Right cardiac atrium (tissue), 5 donors: ENCODE measurements around the gene ZNF787. TPM values are rescaled to one million over a fixed set of nuclear protein-coding genes. Genes with fewer than 3 reads are reported as not detected.

ENCODE experiments used
- ATAC-seq, 2 donors: fragments of 200-7000 bp; cut with Tn5 transposase; one replicate each; pipeline versions ENCODE4 v1.8.0 to v1.9.1; 2020; ENCODE audit warnings: moderate library complexity in 2 of 2, mild to moderate bottlenecking in 1 of 2
- DNase-seq, 3 donors: peaks; one replicate each; pipeline ENCODE4 v3.0.0-alpha.2; 2020
- H3K27ac ChIP-seq: one replicate; pipeline ENCODE4 v1.5.1; 2013; ENCODE audit warnings: mild to moderate bottlenecking, low read length, control low read depth, moderate library complexity
- H3K27me3 ChIP-seq: one replicate; pipeline ENCODE4 v1.6.1; 2013; ENCODE audit not compliant: control insufficient read depth, insufficient read depth
- H3K4me1 ChIP-seq: one replicate; pipeline ENCODE4 v1.6.1; 2013; ENCODE audit warnings: low read length; ENCODE audit not compliant: control insufficient read depth, insufficient read depth
- H3K4me3 ChIP-seq: one replicate; pipeline ENCODE4 v1.5.1; 2013; ENCODE audit warnings: low read length, control low read depth
- H3K9me3 ChIP-seq: one replicate; pipeline ENCODE4 v1.6.1; 2013; ENCODE audit warnings: low read length; ENCODE audit not compliant: control insufficient read depth
- WGBS: extraction: QIAGEN DNeasy Blood & Tissue Kit; methylation state at CpG from one replicate; pipeline ENCODE4 v1.1.7; 2013; 5-methylcytosine and 5-hydroxymethylcytosine counted together
- intact Hi-C, 4 donors: fragments of 100-400 bp; cut with DNase I; formaldehyde crosslinking; loops; one replicate each; pipeline versions ENCODE4 v1.11.0 to v1.14.0; 2022 to 2023
- polyA plus RNA-seq: library from polyadenylated mRNA; stranded (reverse); fragments of 200-250 nt; gene quantifications from one replicate; pipeline ENCODE4 v1.2.3, GENCODE V29; 2013
- total RNA-seq, 4 donors: library from RNA; stranded (reverse); fragmentation: NEBNext Ultra II Directional; extraction: Animal tissue kit (Norgen Biotek cat#: 25700); gene quantifications; one replicate each; pipeline ENCODE4 v1.2.1, GENCODE V29; 2021
- donor health status: healthy with polysubstance abuse.
- donor health status: DM: no; HTN: yes; CAD: no.
- donor health status: DM: no; HTN: no; CAD: no.
- donor health status: DM: no; HTN: yes; CAD: no; lungs with severe emphysema.
- donor health status: DM: yes; HTN: yes; CAD: no.

The ZNF787 gene
- total and polyA plus RNA-seq, 5 donors: 22.0 to 29.2 (median 25.4) TPM

DNA sequence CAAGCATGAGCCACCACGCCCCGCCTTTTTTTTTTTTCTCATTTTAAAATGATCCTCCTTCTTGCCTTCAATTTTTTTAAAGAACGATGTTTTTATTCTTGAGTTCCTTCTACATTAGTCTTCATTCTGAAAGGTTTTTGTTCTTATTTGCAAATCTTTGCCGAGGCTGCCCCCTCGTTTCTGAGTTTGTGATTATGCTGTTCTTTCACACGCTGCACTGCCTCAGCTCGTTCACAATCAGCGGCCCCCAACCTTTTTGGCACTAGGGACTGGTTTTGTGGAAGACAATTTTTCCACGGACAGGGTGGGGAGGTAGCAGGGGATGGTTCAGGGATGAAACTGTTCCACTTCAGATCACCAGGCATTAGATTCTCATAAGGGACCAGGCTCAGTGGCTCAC, 26.6 kb downstream of the ZNF787 start:
- Histone ChIP-seq H3K4me3 (no peak overlapping the region), H3K27me3 (no peaks in the 10 kb centered on the region), H3K4me1 (peaks cover 8% of the 10 kb centered on the region), H3K9me3 (no peaks in the 10 kb centered on the region), H3K27ac (no peak overlapping the region)
- 81% methylated on average over 9 of the region's 9 CpGs for whole genome bisulfite sequencing
- no peak for ATAC-seq
- no peak for DNase-seq
- intact Hi-C loops: no loop called here

DNA sequence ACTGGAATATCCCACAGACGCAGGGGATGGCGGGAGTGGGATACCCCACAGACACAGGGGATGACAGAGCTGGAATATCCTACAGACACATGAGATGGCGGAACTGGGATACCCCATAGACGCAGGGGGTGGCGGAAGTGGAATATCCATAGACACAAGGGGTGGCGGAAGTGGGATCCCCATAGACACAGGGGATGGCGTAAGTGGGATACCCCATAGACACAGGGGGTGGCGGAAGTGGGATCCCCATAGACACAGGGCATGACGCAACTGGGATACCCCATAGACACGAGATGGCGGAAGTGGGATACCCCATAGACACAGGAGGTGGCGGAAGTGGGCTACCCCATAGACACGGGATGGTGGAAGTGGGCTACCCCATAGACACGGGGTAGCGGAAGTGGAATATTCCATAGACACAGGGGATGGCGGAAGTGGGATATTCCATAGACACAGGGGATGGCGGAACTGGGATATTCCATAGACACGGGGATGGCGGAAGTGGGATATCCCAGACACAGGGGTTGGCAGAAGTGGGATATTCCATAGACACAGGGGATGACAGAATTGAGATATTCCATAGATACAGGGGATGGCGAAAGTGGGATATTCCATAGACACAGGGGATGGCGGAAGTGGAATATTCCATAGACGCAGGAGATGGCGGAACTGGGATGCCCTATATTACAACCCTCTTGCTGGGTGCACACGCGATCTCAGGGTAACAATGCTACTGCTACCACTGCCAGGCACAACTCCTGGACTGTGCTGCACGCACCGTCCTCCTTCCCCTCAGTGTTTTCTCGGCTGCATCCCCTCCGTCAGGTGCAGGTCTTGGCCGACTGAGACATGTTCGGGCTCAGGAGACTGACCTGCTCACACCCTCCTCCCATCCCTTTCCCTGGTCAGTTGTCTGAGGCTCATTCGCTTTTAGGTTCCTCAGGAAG, 28.1 kb downstream of the ZNF787 start:
- Histone ChIP-seq H3K27me3 (no peaks in the 10 kb centered on the region), H3K9me3 (no peaks in the 10 kb centered on the region), H3K4me3 (no peak overlapping the region), H3K4me1 (peaks cover 8% of the 10 kb centered on the region), H3K27ac (no peak overlapping the region)
- 98% methylated on average over 32 of the region's 32 CpGs for WGBS
- intact Hi-C loops: no loop called here
- DNase-seq: peak in 1 of 3 donors; percentile 4
- no peak for ATAC-seq

DNA sequence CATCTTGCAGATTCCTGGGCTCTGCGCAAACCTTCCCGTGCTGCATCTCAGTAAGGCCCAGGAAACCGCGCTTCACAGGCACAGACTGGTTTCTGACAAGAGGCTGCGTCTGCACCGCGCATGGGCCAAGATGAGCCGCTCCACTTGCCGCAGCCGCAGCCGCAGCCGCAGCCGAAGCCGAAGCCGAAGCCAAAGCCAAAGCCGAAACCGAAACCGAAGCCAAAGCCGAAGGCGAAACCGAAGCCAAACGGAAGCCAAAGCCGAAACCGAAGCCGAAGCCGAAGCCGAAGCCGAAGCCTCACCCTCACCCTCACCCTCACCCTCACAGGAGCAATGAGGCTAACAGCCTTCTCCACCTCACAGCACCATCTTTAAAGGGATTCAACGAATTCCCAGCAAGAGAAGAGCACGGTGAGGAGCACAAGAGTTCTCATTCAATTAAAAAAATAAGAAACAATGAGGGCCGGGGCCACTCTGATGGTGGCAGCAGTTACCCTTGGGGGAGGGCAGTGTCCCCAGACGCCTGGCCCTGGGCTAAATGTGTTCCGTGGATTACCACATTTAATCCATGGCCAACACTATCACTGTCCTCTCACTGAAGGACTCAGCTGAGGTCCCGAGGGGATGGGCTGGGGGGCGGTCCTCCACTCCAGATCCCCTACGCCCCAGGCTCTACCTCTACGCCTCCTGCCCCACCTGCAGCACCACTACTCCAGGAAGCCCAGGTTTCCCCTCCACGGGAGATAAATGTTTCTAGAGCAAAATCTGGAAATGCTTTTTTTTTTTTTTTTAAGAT, 29.1 kb downstream of the ZNF787 start:
- DNase-seq (peak in 2 of 3 donors; percentile 7 to 39), ATAC-seq (no peak)
- 82% methylated on average over 38 of the region's 38 CpGs for WGBS
- Histone ChIP-seq H3K27ac (no peak overlapping the region), H3K4me1 (peaks cover 7% of the 10 kb centered on the region), H3K4me3 (no peak overlapping the region), H3K9me3 (no peaks in the 10 kb centered on the region), H3K27me3 (no peaks in the 10 kb centered on the region)
- intact Hi-C loops: no loop called here

DNA sequence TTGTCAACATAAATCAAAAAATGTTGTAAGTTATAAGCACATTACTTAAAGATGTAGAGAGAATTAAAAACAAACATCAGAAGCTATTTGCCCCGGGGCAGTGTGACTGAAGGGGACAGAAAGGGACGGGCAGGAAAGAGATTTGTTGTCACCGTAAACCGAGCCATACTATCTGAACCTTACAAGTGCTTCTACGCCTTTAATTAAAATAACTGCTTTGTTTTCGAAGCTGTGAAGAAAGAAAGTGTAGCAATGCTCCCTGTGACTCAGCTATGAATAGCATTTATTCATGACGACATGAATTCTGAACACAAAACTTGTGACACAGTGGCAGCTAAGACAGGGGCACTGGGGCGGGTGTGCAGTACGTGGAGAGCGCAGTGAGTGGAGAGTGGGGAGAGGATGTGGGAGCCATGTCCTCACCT, 30.0 kb downstream of the ZNF787 start:
- intact Hi-C loops: no loop called here
- ATAC-seq: peak; percentile 27 to 42
- Histone ChIP-seq H3K27me3 (no peaks in the 10 kb centered on the region), H3K27ac (peak overlapping the region; percentile 71), H3K4me1 (peaks cover 3% of the 10 kb centered on the region), H3K4me3 (no peak overlapping the region), H3K9me3 (no peaks in the 10 kb centered on the region)
- peak in 1 of 3 donors; percentile 53 for DNase-seq
- WGBS: 57% methylated on average over 10 of the region's 10 CpGs

DNA sequence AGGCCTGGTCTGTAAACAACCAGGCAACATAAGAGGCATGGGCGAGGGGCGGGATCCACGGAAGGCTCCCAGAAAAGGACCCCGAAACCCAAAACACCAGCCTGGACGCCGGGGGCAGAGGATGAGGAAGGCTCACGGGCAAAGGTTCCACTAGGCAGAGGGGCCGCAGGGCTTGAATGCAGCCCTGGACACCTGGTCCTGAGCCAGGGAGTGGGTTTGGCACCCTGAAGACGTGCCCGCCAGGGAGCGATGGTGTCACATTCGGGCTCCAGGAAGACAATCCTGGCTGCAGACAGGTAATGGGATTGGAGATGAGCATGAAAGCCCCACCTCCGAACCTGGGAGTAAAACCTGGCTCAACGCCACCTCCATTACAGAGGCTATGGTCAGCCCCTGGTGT, 31.8 kb downstream of the ZNF787 start:
- H3K9me3 ChIP-seq: no peaks in the 10 kb centered on the region
- H3K27me3 ChIP-seq: no peaks in the 10 kb centered on the region
- H3K4me3 ChIP-seq: no peak overlapping the region
- WGBS: 83% methylated on average over 14 of the region's 14 CpGs
- peaks cover 3% of the 10 kb centered on the region for H3K4me1 ChIP-seq
- H3K27ac ChIP-seq: no peak overlapping the region
- ATAC-seq: no peak
- DNase-seq: no peak
- intact Hi-C loops: no loop called here

DNA sequence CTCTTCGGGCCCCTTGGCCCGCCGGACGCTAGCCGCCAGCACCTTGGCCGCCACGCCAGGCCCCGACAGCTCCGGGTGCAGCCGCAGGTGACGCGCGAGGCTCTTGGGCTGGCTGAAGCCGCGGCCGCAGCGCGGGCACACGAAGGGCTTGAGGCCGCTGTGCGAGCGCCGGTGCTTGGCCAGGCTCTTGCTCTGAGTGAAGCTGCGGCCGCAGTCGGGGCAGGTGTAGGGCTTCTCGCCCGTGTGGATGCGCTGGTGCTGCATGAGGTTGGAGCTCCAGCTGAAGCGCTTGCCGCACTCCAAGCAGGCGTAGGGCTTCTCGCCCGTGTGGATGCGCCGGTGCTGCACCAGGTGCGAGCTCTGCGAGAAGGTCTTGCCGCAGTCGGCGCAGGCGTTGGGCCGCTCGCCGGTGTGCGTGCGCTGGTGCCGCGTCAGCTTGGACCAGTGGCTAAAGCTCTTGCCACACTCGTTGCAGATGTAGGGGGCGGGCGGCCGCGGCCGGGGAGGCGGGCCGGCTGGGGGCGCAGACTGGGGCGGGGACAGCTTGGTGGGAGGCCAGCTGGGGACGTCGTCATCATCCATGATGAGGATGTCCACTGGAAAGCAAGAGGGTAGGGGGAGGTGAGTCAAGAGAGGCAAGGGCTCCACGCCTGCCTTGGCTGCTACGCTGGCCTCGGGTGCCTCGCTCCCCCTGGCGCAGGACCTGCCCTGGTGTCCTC, 32.4 kb downstream of the ZNF787 start:
- intact Hi-C loops: no loop called here
- peaks cover 3% of the 10 kb centered on the region for H3K4me1 ChIP-seq
- H3K27me3 ChIP-seq: no peaks in the 10 kb centered on the region
- H3K27ac ChIP-seq: no peak overlapping the region
- WGBS: 96% methylated on average over 66 of the region's 66 CpGs
- DNase-seq: no peak
- ATAC-seq: no peak
- H3K9me3 ChIP-seq: no peaks in the 10 kb centered on the region
- no peak overlapping the region for H3K4me3 ChIP-seq

DNA sequence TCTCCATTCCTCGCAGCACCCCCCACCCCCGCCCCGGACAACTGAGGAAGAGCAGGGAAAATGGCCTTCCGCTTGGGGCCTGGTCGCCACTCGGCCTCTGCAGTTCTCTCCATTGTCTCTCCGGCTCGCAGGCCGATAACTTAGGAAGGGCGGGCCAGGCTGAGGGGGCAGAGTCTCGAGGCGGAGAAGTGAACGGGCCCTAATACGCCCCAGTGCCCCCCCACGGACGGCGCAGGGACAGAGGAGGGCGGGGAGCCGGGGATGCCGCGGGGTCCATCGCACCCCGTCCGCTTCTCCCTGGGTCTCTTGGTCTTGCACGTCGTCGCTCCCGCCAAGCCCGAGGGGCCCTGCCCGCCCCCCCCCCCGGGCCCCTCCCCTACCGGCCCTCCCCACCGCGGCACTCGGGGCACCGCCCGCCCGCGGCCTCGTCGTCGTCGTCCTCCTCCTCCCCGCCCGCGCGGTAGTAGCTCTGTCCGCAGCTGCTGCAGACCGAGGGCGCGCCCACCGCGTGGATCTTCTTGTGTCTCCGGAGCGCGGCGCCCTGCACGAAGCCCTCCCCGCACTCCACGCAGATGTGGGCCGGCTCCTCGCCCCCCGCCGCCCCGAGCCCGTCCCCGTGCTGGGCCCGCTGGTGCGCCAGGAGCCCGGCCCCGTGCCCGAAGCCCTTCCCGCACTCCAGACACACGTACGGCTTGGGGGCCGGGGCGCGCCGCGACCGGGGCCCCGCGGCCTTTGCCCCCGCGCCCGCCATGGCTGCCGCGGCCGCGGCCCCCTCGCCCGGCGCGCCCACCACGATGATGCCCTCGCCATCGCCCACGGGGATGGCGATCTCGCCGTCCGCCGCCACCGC, 33.2 kb downstream of the ZNF787 start:
- Histone ChIP-seq H3K27me3 (no peaks in the 10 kb centered on the region), H3K9me3 (no peaks in the 10 kb centered on the region), H3K4me1 (peaks cover 3% of the 10 kb centered on the region), H3K27ac (no peak overlapping the region), H3K4me3 (no peak overlapping the region)
- intact Hi-C loops: no loop called here
- DNase-seq: peak in 1 of 3 donors; percentile 62
- WGBS: 75% methylated on average over 103 of the region's 104 CpGs
- peak in 1 of 2 donors; percentile 75 for ATAC-seq

DNA sequence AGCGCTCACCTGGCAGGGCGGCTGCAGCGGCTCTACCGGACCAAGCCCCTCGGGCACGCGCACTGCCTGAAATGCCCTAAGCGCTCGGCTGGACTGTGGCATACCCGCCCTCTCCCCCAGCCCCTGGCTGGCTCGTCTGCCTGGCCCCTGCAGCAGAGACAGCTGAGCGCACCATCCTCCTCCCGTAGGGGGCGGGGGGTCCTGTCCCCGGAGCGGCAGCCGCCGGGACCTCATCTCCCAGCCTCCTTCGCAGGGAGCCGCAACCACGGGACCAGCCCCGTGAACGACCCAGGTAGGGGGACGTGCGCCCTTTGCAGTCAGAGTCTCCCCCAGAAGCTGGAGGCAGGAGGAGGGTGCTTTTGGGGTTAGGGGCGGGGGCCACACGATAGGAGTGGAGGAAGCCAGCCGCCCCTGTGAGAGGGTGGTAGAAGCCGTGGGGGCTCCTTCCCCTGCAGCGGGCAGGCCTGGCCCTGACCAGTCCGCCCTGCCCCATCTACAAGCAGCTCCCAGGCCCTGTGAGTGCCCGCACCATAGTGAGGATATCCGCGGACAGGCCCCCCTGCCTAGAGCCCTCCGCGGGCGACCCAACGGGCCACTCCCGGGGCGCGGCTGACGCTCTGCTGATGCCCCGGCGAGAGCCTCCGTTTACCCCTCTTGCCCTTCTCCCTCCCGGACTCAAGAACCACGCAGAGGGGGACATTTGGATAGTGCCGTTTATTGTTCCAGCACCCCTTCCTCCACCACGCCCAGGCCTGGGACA, 34.2 kb downstream of the ZNF787 start:
- 76% methylated on average over 49 of the region's 49 CpGs for WGBS
- H3K27me3 ChIP-seq: no peaks in the 10 kb centered on the region
- intact Hi-C loops: no loop called here
- H3K4me3 ChIP-seq: no peak overlapping the region
- ATAC-seq (peak in 1 of 2 donors; percentile 24), DNase-seq (peak in 1 of 3 donors; percentile 54)
- no peaks in the 10 kb centered on the region for H3K9me3 ChIP-seq
- peaks cover 3% of the 10 kb centered on the region for H3K4me1 ChIP-seq
- no peak overlapping the region for H3K27ac ChIP-seq

DNA sequence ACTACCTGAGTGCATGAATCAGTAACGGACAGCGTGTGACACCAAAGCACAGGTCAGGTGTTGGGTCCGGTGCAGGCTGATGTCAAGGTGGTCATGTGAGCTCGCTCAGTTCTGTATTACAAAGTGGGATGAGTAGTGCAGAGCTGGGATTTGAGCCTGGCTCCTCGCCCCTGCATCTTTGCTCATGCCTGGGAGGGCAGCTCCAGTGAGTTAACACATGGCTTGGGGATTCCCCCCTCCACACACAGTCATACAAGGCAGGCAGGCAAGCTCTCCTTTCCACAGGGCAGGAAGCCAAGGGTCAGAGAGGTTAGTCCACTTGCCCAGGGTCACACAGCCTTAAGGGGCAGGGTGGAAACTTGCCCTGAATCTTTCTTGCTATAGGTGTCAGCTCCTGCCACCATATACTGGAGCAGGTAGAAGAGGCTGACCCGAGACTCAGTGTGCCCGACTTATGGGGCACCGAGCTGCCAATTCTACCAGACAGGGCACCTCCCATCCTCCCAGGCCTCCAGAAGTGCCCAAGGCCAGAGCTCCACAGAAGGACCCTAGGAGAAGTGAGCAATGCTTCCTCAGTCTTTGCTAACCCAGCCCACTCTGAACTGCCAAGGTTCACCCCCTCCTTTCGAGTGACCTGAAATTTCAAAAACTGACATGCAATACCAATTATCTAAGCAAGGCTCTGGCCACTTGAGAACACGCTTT, 35.4 kb downstream of the ZNF787 start:
- intact Hi-C loops: no loop called here
- WGBS: 87% methylated on average over 10 of the region's 10 CpGs

More for the DNA sequence above, 35.4 kb downstream of the ZNF787 start:
- no peak for ATAC-seq
- Histone ChIP-seq H3K4me1 (no peaks in the 10 kb centered on the region), H3K9me3 (no peaks in the 10 kb centered on the region), H3K27ac (no peak overlapping the region), H3K4me3 (no peak overlapping the region), H3K27me3 (no peaks in the 10 kb centered on the region)
- no peak for DNase-seq
